Body of pancreas (tissue), 4 donors: ENCODE data around the gene FAM20C. TPM values are rescaled to one million over a fixed set of nuclear protein-coding genes. Genes with fewer than 3 reads are reported as not detected.

Source experiments
- ATAC-seq: fragments of 150-250 bp; one replicate; pipeline ENCODE4 v1.9.1; 2016
- DNase-seq, 4 donors: peaks; one replicate each; pipeline ENCODE4 v3.0.0-alpha.2; 2019
- H3K27ac ChIP-seq, 4 donors: fragments of 200-600 bp; sonication (generic); 1 replicate in 3 of 4; 2 replicates in 1 of 4; pipeline versions ENCODE4 v1.5.1 to v1.6.1; 2016 to 2019; ENCODE audit warnings: mild to moderate bottlenecking in 1 of 4, mixed read lengths in 1 of 4, moderate library complexity in 1 of 4
- H3K27me3 ChIP-seq, 2 donors: fragments of 200-600 bp; sonication (generic); one replicate each; pipeline ENCODE4 v1.6.0; 2016; ENCODE audit warnings: mild to moderate bottlenecking in 1 of 2
- H3K36me3 ChIP-seq, 2 donors: fragments of 200-600 bp; sonication (generic); replicated peaks in 1 of 2; 2 replicates each; pipeline ENCODE4 v1.5.1; 2016; ENCODE audit warnings: low read depth in 2 of 2; ENCODE audit not compliant: insufficient read depth in 1 of 2
- H3K4me1 ChIP-seq: fragments of 200-600 bp; sonication (generic); one replicate; pipeline ENCODE4 v1.6.0; 2016
- H3K4me3 ChIP-seq, 2 donors: fragments of 200-600 bp; sonication (generic); 1 replicate in 1 of 2; 2 replicates in 1 of 2; pipeline ENCODE4 v1.5.1; 2016 to 2019
- H3K9me3 ChIP-seq, 3 donors: fragments of 200-600 bp; sonication (generic); 1 replicate in 2 of 3; 2 replicates in 1 of 3; pipeline ENCODE4 v1.5.1; 2016
- CTCF ChIP-seq, 7 experiments: fragments of 450-650 bp in 4 of 7; fragments of 200-600 bp in 3 of 7; sonication (generic) in 3 of 7; IDR thresholded peaks; one replicate each; pipeline ENCODE4 v1.5.1; 2016 to 2019; ENCODE audit warnings: antibody characterized with exemption in 7 of 7
- POLR2A ChIP-seq, 3 donors: fragments of 450-650 bp; IDR thresholded peaks; one replicate each; pipeline ENCODE4 v1.6.1; 2016; ENCODE audit warnings: antibody characterized with exemption in 3 of 3, mild to moderate bottlenecking in 2 of 3
- WGBS, 2 donors: methylation state at CpG; one replicate each; pipeline ENCODE4 v1.1.5; 2017; 5-methylcytosine and 5-hydroxymethylcytosine counted together
- intact Hi-C: fragments of 100-400 bp; cut with DNase I; formaldehyde crosslinking; loops from one replicate; pipeline ENCODE4 v1.15.1; 2023
- total RNA-seq, 2 donors: library from RNA; depleted of rRNA; stranded (reverse); fragments of >200 nt; gene quantifications; one replicate each; pipeline ENCODE4 v1.1.0, GENCODE V29; 2016

FAM20C gene
- total RNA-seq, 2 donors from 2014 or later, result 12.7 to 26.0 TPM

- no peak for DNase-seq
- intact Hi-C loops, result no loop called here
- Histone ChIP-seq H3K4me3 (no peak overlapping the region), H3K9me3 (no peaks in the 10 kb centered on the region), H3K4me1 (peaks cover 18% of the 10 kb centered on the region), H3K36me3 (no peaks in the 10 kb centered on the region), H3K27ac (no peak overlapping the region), H3K27me3 (no peaks in the 10 kb centered on the region)
- ATAC-seq, result no peak
- TF ChIP-seq CTCF (IDR thresholded peaks at IDR 0.05) (no peak), POLR2A (IDR thresholded peaks at IDR 0.05) (no peak)
- WGBS, 2 donors, result 79 to 81% methylated on average over 17 to 21 of the region's 21 CpGs
Measured at GRCh38 chr7:162632-163297, 29.6 kb upstream of the FAM20C start.

GRCh38 chr7:163298-163695, 29.1 kb upstream of the FAM20C start:
- DNase-seq (no peak), ATAC-seq (no peak)
- intact Hi-C loops, result no loop called here
- Histone ChIP-seq H3K9me3 (no peaks in the 10 kb centered on the region), H3K36me3 (no peaks in the 10 kb centered on the region), H3K4me1 (peaks cover 12% of the 10 kb centered on the region), H3K27me3 (no peaks in the 10 kb centered on the region), H3K4me3 (no peak overlapping the region), H3K27ac (no peak overlapping the region)
- 79 to 83% methylated on average over 11 to 12 of the region's 12 CpGs for WGBS, 2 donors
- no peak for TF ChIP-seq POLR2A (IDR thresholded peaks at IDR 0.05)
- no peak for TF ChIP-seq CTCF (IDR thresholded peaks at IDR 0.05)

- intact Hi-C loops, result no loop called here
- TF ChIP-seq POLR2A (IDR thresholded peaks at IDR 0.05) (no peak), CTCF (IDR thresholded peaks at IDR 0.05) (no peak)
- Histone ChIP-seq H3K27ac (no peak overlapping the region), H3K36me3 (no peaks in the 10 kb centered on the region), H3K9me3 (no peaks in the 10 kb centered on the region), H3K4me1 (peaks cover 12% of the 10 kb centered on the region), H3K27me3 (no peaks in the 10 kb centered on the region), H3K4me3 (no peak overlapping the region)
- DNase-seq (peak in 1 of 4 donors; percentile 10), ATAC-seq (no peak)
- WGBS, 2 donors, result 61 to 68% methylated on average over 31 to 34 of the region's 34 CpGs
Measured at GRCh38 chr7:163971-164881, 28.1 kb upstream of the FAM20C start.

- no peak overlapping the region for H3K4me3 ChIP-seq
- no peaks in the 10 kb centered on the region for H3K9me3 ChIP-seq
- no peak overlapping the region for H3K27ac ChIP-seq
- intact Hi-C loops, result no loop called here
- H3K36me3 ChIP-seq, result no peaks in the 10 kb centered on the region
- no peak for TF ChIP-seq POLR2A (IDR thresholded peaks at IDR 0.05)
- no peak for TF ChIP-seq CTCF (IDR thresholded peaks at IDR 0.05)
- H3K4me1 ChIP-seq, result peaks cover 12% of the 10 kb centered on the region
- DNase-seq, result peak in 1 of 4 donors; percentile 29
- 34 to 43% methylated on average over 9 to 13 of the region's 13 CpGs for WGBS, 2 donors
- no peak for ATAC-seq
- H3K27me3 ChIP-seq, result no peaks in the 10 kb centered on the region
Measured at GRCh38 chr7:164882-165660, 27.3 kb upstream of the FAM20C start.
